GM12878 (cell line): Measurements from ENCODE around the gene PIPOX.

Experiments
- CBX3 ChIP-seq: fragments of 200-600 bp; sonication (generic); IDR thresholded peaks from 2 replicates; pipeline ENCODE4 v1.6.1; 2016; ENCODE audit warnings: low read depth, borderline replicate concordance
- REST ChIP-seq: IDR thresholded peaks from 2 replicates; pipeline ENCODE4 v1.6.1; 2012; ENCODE audit warnings: mild to moderate bottlenecking, low read depth, low read length
- TF ChIP-seq, protein P1 (sequence below), 3 experiments: IDR thresholded peaks in 2 of 3; conservative IDR thresholded peaks in 1 of 3; 2 replicates each; pipeline ENCODE4 v1.5.1; 2011; ENCODE audit warnings: low read depth in 3 of 3, low read length in 3 of 3, mild to moderate bottlenecking in 3 of 3, control low read depth in 2 of 3, moderate library complexity in 2 of 3, inconsistent platforms in 1 of 3, mixed read lengths in 1 of 3; ENCODE audit not compliant: control insufficient read depth in 2 of 3, insufficient read depth in 1 of 3; ENCODE audit errors: extremely low read depth in 1 of 3
- TF ChIP-seq, protein P2 (sequence below): IDR thresholded peaks from 2 replicates; pipeline ENCODE4 v1.6.1; 2012; ENCODE audit warnings: low read depth, low read length, improper control_type of control experiment

DNA sequence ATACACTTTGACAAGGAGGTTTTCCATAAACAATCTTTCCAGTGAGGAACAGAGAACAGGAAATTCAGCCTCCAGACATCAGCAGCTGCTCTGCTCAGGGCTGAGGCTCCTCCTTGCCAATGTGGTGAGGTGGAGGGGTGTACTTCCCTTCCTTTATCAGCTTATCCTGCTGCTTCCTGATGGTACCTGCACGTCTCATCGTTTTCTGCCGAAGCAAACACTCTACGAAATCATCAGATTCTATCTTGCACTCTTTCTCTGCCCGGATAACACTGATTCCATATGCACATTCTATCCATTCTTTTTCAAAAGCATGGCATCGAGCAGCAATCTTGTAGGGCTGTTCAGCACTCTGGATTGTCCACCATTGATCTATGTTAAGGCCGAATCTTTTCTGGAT, 21.7 kb upstream of the PIPOX start:
- TF ChIP-seq, protein P1, sequence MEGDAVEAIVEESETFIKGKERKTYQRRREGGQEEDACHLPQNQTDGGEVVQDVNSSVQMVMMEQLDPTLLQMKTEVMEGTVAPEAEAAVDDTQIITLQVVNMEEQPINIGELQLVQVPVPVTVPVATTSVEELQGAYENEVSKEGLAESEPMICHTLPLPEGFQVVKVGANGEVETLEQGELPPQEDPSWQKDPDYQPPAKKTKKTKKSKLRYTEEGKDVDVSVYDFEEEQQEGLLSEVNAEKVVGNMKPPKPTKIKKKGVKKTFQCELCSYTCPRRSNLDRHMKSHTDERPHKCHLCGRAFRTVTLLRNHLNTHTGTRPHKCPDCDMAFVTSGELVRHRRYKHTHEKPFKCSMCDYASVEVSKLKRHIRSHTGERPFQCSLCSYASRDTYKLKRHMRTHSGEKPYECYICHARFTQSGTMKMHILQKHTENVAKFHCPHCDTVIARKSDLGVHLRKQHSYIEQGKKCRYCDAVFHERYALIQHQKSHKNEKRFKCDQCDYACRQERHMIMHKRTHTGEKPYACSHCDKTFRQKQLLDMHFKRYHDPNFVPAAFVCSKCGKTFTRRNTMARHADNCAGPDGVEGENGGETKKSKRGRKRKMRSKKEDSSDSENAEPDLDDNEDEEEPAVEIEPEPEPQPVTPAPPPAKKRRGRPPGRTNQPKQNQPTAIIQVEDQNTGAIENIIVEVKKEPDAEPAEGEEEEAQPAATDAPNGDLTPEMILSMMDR (IDR thresholded peaks at IDR 0.05 in 2 of 3, conservative IDR thresholded peaks at IDR 0.05 in 1 of 3; ENCODE audit: control insufficient read depth in 2 of 3, extremely low read depth in 1 of 3, insufficient read depth in 1 of 3, low read depth in 3 of 3, low read length in 3 of 3): no peak
- TF ChIP-seq CBX3: no peak
- no peak for TF ChIP-seq REST
- TF ChIP-seq, protein P2, sequence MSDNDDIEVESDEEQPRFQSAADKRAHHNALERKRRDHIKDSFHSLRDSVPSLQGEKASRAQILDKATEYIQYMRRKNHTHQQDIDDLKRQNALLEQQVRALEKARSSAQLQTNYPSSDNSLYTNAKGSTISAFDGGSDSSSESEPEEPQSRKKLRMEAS: no peak
